ENCODE measurements around the gene GATB.

The GATB gene

DNA sequence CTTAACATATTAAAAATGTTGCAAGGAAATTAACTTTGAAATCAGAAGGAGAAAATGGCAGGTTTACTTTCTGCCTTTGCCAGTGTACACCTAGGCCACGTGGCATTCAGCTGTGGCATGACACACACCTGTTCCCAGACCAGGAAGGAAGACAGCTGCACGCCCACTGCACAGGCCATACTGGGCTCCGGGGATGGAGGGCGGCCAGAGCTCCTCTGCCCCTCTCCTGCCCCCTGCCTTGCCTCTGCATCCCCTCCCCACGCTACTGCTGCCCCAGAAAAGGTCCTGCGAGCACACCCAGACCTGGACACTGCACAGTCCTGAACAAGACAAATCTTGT is 68.4 kb downstream of the GATB start:
- H3K36me3 ChIP-seq (ENCODE audit: insufficient read depth): no peaks in the 10 kb centered on the region
- no peaks in the 10 kb centered on the region for H3K27me3 ChIP-seq (ENCODE audit: insufficient read depth, low read depth)
- no peaks in the 10 kb centered on the region for H3K79me2 ChIP-seq (ENCODE audit: insufficient read depth, low read depth)
- no peak overlapping the region for H2AFZ ChIP-seq (ENCODE audit: low read depth)
- no peak overlapping the region for H3K9ac ChIP-seq
- H3K4me1 ChIP-seq (ENCODE audit: low read depth, poor library complexity, severe bottlenecking): peaks cover 27% of the 10 kb centered on the region
- H3K4me3 ChIP-seq (IDR thresholded peaks at IDR 0.05; ENCODE audit: insufficient read depth, low read depth, low read length): no peak overlapping the region
- H3K27ac ChIP-seq: no peak overlapping the region
- no peak overlapping the region for H3K4me2 ChIP-seq
- TF ChIP-seq, protein P1, sequence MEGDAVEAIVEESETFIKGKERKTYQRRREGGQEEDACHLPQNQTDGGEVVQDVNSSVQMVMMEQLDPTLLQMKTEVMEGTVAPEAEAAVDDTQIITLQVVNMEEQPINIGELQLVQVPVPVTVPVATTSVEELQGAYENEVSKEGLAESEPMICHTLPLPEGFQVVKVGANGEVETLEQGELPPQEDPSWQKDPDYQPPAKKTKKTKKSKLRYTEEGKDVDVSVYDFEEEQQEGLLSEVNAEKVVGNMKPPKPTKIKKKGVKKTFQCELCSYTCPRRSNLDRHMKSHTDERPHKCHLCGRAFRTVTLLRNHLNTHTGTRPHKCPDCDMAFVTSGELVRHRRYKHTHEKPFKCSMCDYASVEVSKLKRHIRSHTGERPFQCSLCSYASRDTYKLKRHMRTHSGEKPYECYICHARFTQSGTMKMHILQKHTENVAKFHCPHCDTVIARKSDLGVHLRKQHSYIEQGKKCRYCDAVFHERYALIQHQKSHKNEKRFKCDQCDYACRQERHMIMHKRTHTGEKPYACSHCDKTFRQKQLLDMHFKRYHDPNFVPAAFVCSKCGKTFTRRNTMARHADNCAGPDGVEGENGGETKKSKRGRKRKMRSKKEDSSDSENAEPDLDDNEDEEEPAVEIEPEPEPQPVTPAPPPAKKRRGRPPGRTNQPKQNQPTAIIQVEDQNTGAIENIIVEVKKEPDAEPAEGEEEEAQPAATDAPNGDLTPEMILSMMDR (conservative IDR thresholded peaks at IDR 0.05; ENCODE audit: low read depth, low read length): no peak
- no peaks in the 10 kb centered on the region for H4K20me1 ChIP-seq (ENCODE audit: insufficient read depth)

DNA sequence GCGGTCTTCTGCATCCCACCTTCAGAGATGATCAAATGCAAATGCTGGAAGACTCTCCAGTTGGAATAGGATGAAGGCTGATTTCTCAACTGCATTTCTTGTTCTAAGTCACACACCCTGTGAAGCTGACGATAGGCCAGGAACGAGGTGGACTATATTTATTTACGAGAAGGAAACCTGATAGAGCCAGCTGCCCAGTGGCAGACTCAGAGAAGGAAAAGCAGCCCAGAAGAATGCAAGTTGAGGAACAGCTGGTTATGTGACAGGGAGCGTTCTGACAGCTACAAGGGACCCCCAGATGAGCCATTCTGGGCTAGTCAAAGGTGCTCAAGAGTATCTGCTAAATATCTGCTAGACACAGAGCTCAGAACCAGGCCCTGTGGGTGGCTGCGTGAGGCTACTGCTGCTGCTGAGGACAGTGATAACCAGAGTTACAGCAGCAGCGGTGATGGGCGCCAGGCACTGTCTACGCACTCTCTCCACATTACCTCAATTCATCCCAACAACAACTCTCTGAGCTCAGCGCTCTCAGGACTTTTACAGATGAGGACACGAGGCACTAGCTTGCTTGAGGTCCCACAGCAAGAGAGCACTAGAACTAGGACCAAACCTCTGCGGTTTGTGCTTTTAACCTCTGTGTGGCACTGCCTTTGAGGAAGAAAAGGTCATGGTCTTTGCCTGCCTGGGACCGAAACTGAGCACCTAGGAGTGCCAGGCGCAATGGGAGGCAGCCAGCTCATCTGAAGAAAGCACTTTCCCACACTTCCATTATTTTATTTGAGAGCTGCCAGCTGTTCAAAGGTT is 69.0 kb downstream of the GATB start:
- no peak overlapping the region for H3K9ac ChIP-seq
- H3K4me1 ChIP-seq (ENCODE audit: low read depth, poor library complexity, severe bottlenecking): peaks cover 29% of the 10 kb centered on the region
- H3K36me3 ChIP-seq (ENCODE audit: insufficient read depth): no peaks in the 10 kb centered on the region
- H2AFZ ChIP-seq (ENCODE audit: low read depth): no peak overlapping the region
- H3K79me2 ChIP-seq (ENCODE audit: insufficient read depth, low read depth): no peaks in the 10 kb centered on the region
- no peak overlapping the region for H3K4me3 ChIP-seq (IDR thresholded peaks at IDR 0.05; ENCODE audit: insufficient read depth, low read depth, low read length)
- TF ChIP-seq, protein P1 (conservative IDR thresholded peaks at IDR 0.05; ENCODE audit: low read depth, low read length): no peak
- no peak overlapping the region for H3K27ac ChIP-seq
- H4K20me1 ChIP-seq (ENCODE audit: insufficient read depth): no peaks in the 10 kb centered on the region
- H3K27me3 ChIP-seq (ENCODE audit: insufficient read depth, low read depth): no peaks in the 10 kb centered on the region
- H3K4me2 ChIP-seq: no peak overlapping the region

DNA sequence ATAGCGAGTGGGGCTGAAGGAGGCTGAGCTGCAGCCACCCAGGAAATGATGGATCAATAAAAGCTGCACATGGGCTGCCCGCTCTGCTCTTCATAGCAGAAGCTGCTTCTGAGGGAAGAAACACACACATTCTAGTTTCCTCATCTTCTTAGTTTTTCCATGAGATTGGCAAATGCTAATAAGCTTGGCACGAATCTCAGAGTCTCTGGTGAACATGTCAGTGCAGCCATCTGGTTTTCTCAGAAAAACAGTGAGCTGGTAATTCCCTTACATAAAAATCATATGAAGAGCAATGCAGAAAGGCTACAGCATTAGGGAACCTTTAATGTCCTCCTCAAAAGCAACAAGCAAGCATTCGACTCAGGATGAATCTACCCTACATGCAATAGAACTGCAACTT is 69.9 kb downstream of the GATB start:
- peaks cover 29% of the 10 kb centered on the region for H3K4me1 ChIP-seq (ENCODE audit: low read depth, poor library complexity, severe bottlenecking)
- no peak overlapping the region for H3K27ac ChIP-seq
- no peak overlapping the region for H3K9ac ChIP-seq
- H3K4me2 ChIP-seq: no peak overlapping the region
- H2AFZ ChIP-seq (ENCODE audit: low read depth): no peak overlapping the region
- H4K20me1 ChIP-seq (ENCODE audit: insufficient read depth): no peaks in the 10 kb centered on the region
- TF ChIP-seq, protein P1 (conservative IDR thresholded peaks at IDR 0.05; ENCODE audit: low read depth, low read length): no peak
- no peaks in the 10 kb centered on the region for H3K27me3 ChIP-seq (ENCODE audit: insufficient read depth, low read depth)
- no peaks in the 10 kb centered on the region for H3K79me2 ChIP-seq (ENCODE audit: insufficient read depth, low read depth)
- H3K4me3 ChIP-seq (IDR thresholded peaks at IDR 0.05; ENCODE audit: insufficient read depth, low read depth, low read length): no peak overlapping the region
- H3K36me3 ChIP-seq (ENCODE audit: insufficient read depth): no peaks in the 10 kb centered on the region

DNA sequence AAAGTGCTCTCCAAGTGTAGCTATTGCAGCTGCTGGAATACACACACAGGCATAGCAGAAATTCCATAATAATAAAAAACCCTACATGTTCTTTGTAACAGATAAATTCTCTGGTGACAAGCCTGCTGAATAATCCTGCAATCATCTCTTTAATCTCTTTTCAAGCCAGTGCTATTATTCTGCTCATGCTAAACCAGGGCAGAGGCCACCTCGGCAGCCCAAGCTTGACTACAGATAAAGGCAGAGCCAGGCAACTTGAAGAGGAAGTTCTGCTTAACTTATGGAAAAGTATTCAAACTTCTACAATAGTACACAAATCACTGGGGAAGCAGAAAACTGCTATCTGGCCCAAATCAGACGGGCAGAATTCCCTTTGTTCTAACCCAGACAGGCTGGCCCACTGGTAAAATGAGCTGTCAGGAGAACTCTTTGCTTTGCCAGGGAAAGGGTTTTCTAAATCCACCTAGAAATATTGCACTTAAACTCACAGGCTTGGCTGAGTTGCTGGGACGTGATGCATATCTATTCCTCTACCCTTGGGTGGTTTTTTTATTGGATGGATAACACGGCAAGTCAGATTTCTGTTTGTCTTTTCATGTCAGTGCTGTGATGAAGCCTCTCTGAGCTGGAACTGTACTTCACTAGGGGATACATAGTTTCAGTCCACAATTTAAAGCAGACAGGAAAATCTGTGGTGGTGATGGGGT is 70.5 kb downstream of the GATB start:
- TF ChIP-seq, protein P1 (conservative IDR thresholded peaks at IDR 0.05; ENCODE audit: low read depth, low read length): no peak
- H3K9ac ChIP-seq: no peak overlapping the region
- no peaks in the 10 kb centered on the region for H4K20me1 ChIP-seq (ENCODE audit: insufficient read depth)
- no peaks in the 10 kb centered on the region for H3K79me2 ChIP-seq (ENCODE audit: insufficient read depth, low read depth)
- H3K4me1 ChIP-seq (ENCODE audit: low read depth, poor library complexity, severe bottlenecking): peaks cover 29% of the 10 kb centered on the region
- no peak overlapping the region for H2AFZ ChIP-seq (ENCODE audit: low read depth)
- H3K4me3 ChIP-seq (IDR thresholded peaks at IDR 0.05; ENCODE audit: insufficient read depth, low read depth, low read length): no peak overlapping the region
- no peak overlapping the region for H3K4me2 ChIP-seq
- H3K36me3 ChIP-seq (ENCODE audit: insufficient read depth): no peaks in the 10 kb centered on the region
- H3K27me3 ChIP-seq (ENCODE audit: insufficient read depth, low read depth): no peaks in the 10 kb centered on the region
- no peak overlapping the region for H3K27ac ChIP-seq

Measured in KMS-11 (cell line).